Upper lobe of left lung (tissue), 4 donors: Measurements from ENCODE around the gene FAM3B.

Experiments used
- POLR2A ChIP-seq, 4 donors: fragments of 450-650 bp; IDR thresholded peaks; one replicate each; pipeline ENCODE4 v1.5.1; 2016 to 2017; ENCODE audit warnings: antibody characterized with exemption in 4 of 4, mild to moderate bottlenecking in 2 of 4
- POLR2AphosphoS5 ChIP-seq, 2 donors: sonication (generic); formaldehyde crosslinking; IDR thresholded peaks; one replicate each; pipeline ENCODE4 v1.5.1; 2017; ENCODE audit warnings: antibody characterized with exemption in 2 of 2
- TF ChIP-seq, protein P1 (sequence below), 6 experiments: fragments of 450-650 bp in 4 of 6; fragments of 200-600 bp in 2 of 6; sonication (generic) in 2 of 6; IDR thresholded peaks; one replicate each; pipeline ENCODE4 v1.5.1; 2016 to 2019; ENCODE audit warnings: antibody characterized with exemption in 6 of 6

DNA sequence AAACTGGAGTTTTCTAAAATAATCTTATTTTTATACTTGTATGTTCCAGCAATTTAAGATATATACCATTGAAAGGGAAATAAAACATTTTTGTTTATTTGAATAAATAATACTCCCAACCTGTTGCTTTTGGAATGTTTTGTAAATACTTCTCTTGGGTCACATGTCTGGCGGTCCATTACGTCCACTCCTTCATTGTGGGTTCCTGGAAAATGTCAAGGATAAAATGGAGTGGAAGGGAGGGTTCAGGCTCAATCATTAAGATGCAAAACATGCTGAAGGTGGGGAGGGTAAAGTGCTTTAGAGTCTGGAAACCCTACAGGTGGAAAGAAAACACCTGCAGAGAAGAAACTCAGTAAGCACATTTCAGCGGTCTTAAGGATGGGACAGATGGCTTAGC lies 34.2 kb upstream of the FAM3B start:
- TF ChIP-seq POLR2AphosphoS5 (IDR thresholded peaks at IDR 0.05), result no peak
- TF ChIP-seq, protein P1, sequence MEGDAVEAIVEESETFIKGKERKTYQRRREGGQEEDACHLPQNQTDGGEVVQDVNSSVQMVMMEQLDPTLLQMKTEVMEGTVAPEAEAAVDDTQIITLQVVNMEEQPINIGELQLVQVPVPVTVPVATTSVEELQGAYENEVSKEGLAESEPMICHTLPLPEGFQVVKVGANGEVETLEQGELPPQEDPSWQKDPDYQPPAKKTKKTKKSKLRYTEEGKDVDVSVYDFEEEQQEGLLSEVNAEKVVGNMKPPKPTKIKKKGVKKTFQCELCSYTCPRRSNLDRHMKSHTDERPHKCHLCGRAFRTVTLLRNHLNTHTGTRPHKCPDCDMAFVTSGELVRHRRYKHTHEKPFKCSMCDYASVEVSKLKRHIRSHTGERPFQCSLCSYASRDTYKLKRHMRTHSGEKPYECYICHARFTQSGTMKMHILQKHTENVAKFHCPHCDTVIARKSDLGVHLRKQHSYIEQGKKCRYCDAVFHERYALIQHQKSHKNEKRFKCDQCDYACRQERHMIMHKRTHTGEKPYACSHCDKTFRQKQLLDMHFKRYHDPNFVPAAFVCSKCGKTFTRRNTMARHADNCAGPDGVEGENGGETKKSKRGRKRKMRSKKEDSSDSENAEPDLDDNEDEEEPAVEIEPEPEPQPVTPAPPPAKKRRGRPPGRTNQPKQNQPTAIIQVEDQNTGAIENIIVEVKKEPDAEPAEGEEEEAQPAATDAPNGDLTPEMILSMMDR (IDR thresholded peaks at IDR 0.05), result no peak
- no peak for TF ChIP-seq POLR2A (IDR thresholded peaks at IDR 0.05)
